ENCODE results near the gene EEFSEC. TPM values are rescaled to one million over a fixed set of nuclear protein-coding genes. Genes with fewer than 3 reads are reported as not detected.

Gene EEFSEC
- polyA plus RNA-seq, 1 donor (not counting 4 experiments of a cell fraction or from before 2014, with no cell fraction given) = 8.7 TPM

- H4K20me1 ChIP-seq (ENCODE audit: control insufficient read depth, extremely low read depth, insufficient read depth, low read length) = peaks cover 2% of the 10 kb centered on the region
- dilution Hi-C loops (cut with MboI; ENCODE audit: extremely low pct_ligation_motif_present, low sequenced_read_pairs) = no loop called here
- TF ChIP-seq CTCF (optimal IDR thresholded peaks at IDR 0.05 in 1 of 3, IDR thresholded peaks at IDR 0.05 in 1 of 3, conservative IDR thresholded peaks at IDR 0.05 in 1 of 3; ENCODE audit: extremely low read depth in 1 of 3, insufficient read depth in 2 of 3, low read length in 3 of 3) = no peak
Observed at GRCh38 chr3:128252083-128252482, 98.8 kb downstream of the EEFSEC start.

GRCh38 chr3:128253150-128253549, 99.9 kb downstream of the EEFSEC start:
- FAIRE-seq = no peak
- Histone ChIP-seq H3K9ac (ENCODE audit: control insufficient read depth, extremely low read depth, insufficient read depth, low read length) (no peak overlapping the region), H2AFZ (ENCODE audit: control insufficient read depth, low read length) (no peak overlapping the region), H3K27me3 (ENCODE audit: control insufficient read depth, extremely low read depth, insufficient read depth, low read length) (no peaks in the 10 kb centered on the region), H3K4me3 (ENCODE audit: control insufficient read depth in 2 of 3, extremely low read depth in 1 of 3, insufficient read depth in 2 of 3, low read depth in 1 of 3, low read length in 3 of 3) (no peak overlapping the region), H3K27ac (ENCODE audit: control insufficient read depth, insufficient read depth, low read length) (no peak overlapping the region), H3K4me2 (ENCODE audit: control insufficient read depth, extremely low read depth, insufficient read depth, low read depth, low read length) (no peak overlapping the region), H3K79me2 (ENCODE audit: control insufficient read depth, insufficient read depth, low read length) (no peaks in the 10 kb centered on the region), H3K9me1 (ENCODE audit: control insufficient read depth, extremely low read depth, insufficient read depth, low read length) (no peaks in the 10 kb centered on the region), H3K4me1 (ENCODE audit: control insufficient read depth, extremely low read depth, insufficient read depth, low read length) (no peaks in the 10 kb centered on the region), H4K20me1 (ENCODE audit: control insufficient read depth, extremely low read depth, insufficient read depth, low read length) (peaks cover 2% of the 10 kb centered on the region), H3K36me3 (ENCODE audit: control insufficient read depth in 2 of 2, extremely low read depth in 1 of 2, insufficient read depth in 2 of 2, low read length in 2 of 2) (no peaks in the 10 kb centered on the region), H3K9me3 (ENCODE audit: control insufficient read depth, low read depth, low read length) (no peaks in the 10 kb centered on the region)
- dilution Hi-C loops (cut with MboI; ENCODE audit: extremely low pct_ligation_motif_present, low sequenced_read_pairs) = no loop called here
- no peak for DNase-seq (ENCODE audit: low read depth, low spot score)
- TF ChIP-seq CTCF (optimal IDR thresholded peaks at IDR 0.05 in 1 of 3, IDR thresholded peaks at IDR 0.05 in 1 of 3, conservative IDR thresholded peaks at IDR 0.05 in 1 of 3; ENCODE audit: extremely low read depth in 1 of 3, insufficient read depth in 2 of 3, low read length in 3 of 3) (no peak), EZH2 (IDR thresholded peaks at IDR 0.05; ENCODE audit: low read length) (no peak)

More at GRCh38 chr3:128252083-128252482, 98.8 kb downstream of the EEFSEC start:
- no peak overlapping the region for H3K27ac ChIP-seq (ENCODE audit: control insufficient read depth, insufficient read depth, low read length)
- FAIRE-seq (no peak), DNase-seq (ENCODE audit: low read depth, low spot score) (no peak)
- H3K4me2 ChIP-seq (ENCODE audit: control insufficient read depth, extremely low read depth, insufficient read depth, low read depth, low read length) = no peak overlapping the region
- H3K79me2 ChIP-seq (ENCODE audit: control insufficient read depth, insufficient read depth, low read length) = no peaks in the 10 kb centered on the region
- no peaks in the 10 kb centered on the region for H3K27me3 ChIP-seq (ENCODE audit: control insufficient read depth, extremely low read depth, insufficient read depth, low read length)
- H3K9me1 ChIP-seq (ENCODE audit: control insufficient read depth, extremely low read depth, insufficient read depth, low read length) = no peaks in the 10 kb centered on the region
- peaks cover 0 to 3% of the 10 kb centered on the region in 2 experiments for H3K36me3 ChIP-seq (ENCODE audit: control insufficient read depth in 2 of 2, extremely low read depth in 1 of 2, insufficient read depth in 2 of 2, low read length in 2 of 2)
- no peak overlapping the region for H3K4me3 ChIP-seq (ENCODE audit: control insufficient read depth in 2 of 3, extremely low read depth in 1 of 3, insufficient read depth in 2 of 3, low read depth in 1 of 3, low read length in 3 of 3)
- no peaks in the 10 kb centered on the region for H3K4me1 ChIP-seq (ENCODE audit: control insufficient read depth, extremely low read depth, insufficient read depth, low read length)
- no peaks in the 10 kb centered on the region for H3K9me3 ChIP-seq (ENCODE audit: control insufficient read depth, low read depth, low read length)
- H3K9ac ChIP-seq (ENCODE audit: control insufficient read depth, extremely low read depth, insufficient read depth, low read length) = no peak overlapping the region
- no peak overlapping the region for H2AFZ ChIP-seq (ENCODE audit: control insufficient read depth, low read length)
